ENCODE results near the gene SLC15A5. TPM values are rescaled to one million over a fixed set of nuclear protein-coding genes. Genes with fewer than 3 reads are reported as not detected.

SLC15A5 gene
- total and polyA plus RNA-seq, 2 of the 4 experiments (the other 2 are of a cell fraction): not detected

- Histone ChIP-seq H4K5ac (ENCODE audit: low read depth, low read length) (no peak overlapping the region), H3K56ac (ENCODE audit: extremely low read depth, insufficient read depth, low read length) (no peak overlapping the region), H3K27me3 (ENCODE audit: control insufficient read depth, insufficient read depth, low read length) (no peaks in the 10 kb centered on the region), H3K4me3 (ENCODE audit: insufficient read depth, low read depth, low read length) (no peak overlapping the region), H3K23ac (ENCODE audit: low read depth, low read length) (no peak overlapping the region), H3K4ac (ENCODE audit: low read depth, low read length) (no peak overlapping the region), H3K4me1 (ENCODE audit: control insufficient read depth, insufficient read depth, low read length) (no peaks in the 10 kb centered on the region), H2AFZ (replicated peaks; ENCODE audit: low read length, poor library complexity) (no peak overlapping the region), H3K9me1 (ENCODE audit: insufficient read depth, low read length) (no peaks in the 10 kb centered on the region), H4K8ac (ENCODE audit: low read depth in 2 of 2, low read length in 2 of 2) (no peak overlapping the region), H2BK15ac (ENCODE audit: low read depth, low read length) (no peak overlapping the region), H2AK9ac (replicated peaks; ENCODE audit: low read depth, low read length, poor library complexity) (no peak overlapping the region), H3K36me3 (ENCODE audit: control insufficient read depth, insufficient read depth, low read length) (no peaks in the 10 kb centered on the region), H2BK5ac (ENCODE audit: low read depth, low read length, poor library complexity, severe bottlenecking) (no peak overlapping the region), H3K18ac (ENCODE audit: low read depth, low read length) (no peak overlapping the region), H3K9ac (ENCODE audit: low read depth, low read length) (no peak overlapping the region), H3K79me1 (ENCODE audit: low read depth in 1 of 2, low read length in 2 of 2) (no peaks in the 10 kb centered on the region), H2BK20ac (ENCODE audit: low read depth, low read length) (no peak overlapping the region), H4K91ac (ENCODE audit: insufficient read depth, low read depth, low read length) (no peak overlapping the region), H2BK120ac (ENCODE audit: low read depth, low read length) (no peak overlapping the region), H4K20me1 (ENCODE audit: insufficient read depth, low read length) (no peaks in the 10 kb centered on the region), H3K4me2 (ENCODE audit: low read depth, low read length) (no peak overlapping the region), H3K14ac (replicated peaks; ENCODE audit: low read depth, low read length) (no peak overlapping the region), H3K9me3 (ENCODE audit: control insufficient read depth, insufficient read depth, low read length) (no peaks in the 10 kb centered on the region), H3K27ac (ENCODE audit: insufficient read depth, low read length) (no peak overlapping the region), H2AK5ac (ENCODE audit: low read depth, low read length) (no peak overlapping the region)
- dilution Hi-C loops (cut with HindIII; ENCODE audit: low sequenced_read_pairs, unreplicated experiment): no loop called here
- intact Hi-C loops (cut with micrococcal nuclease): loop anchor here (10.0 kb wide), 1 partner anchor 157 kb away; no protein-coding TSS in a partner anchor
- no TSS peak for BruUV-seq (replicated peaks)
- ChIA-PET POLR2A (ENCODE audit: unreplicated experiment) (interaction anchor here (0.7 kb wide), 1 partner anchor 15 kb away, joined by 3 read pairs; no protein-coding TSS in a partner anchor), CTCF (no interaction called here)
- TF ChIP-seq CEBPB (IDR thresholded peaks at IDR 0.05; ENCODE audit: low read depth, low read length) (no peak), MXI1 (IDR thresholded peaks at IDR 0.05; ENCODE audit: borderline replicate concordance, low read depth, low read length) (no peak), RFX5 (IDR thresholded peaks at IDR 0.05; ENCODE audit: low read depth, low read length) (no peak), RCOR1 (IDR thresholded peaks at IDR 0.05; ENCODE audit: insufficient replicate concordance, low read length) (no peak), POLR2A (IDR thresholded peaks at IDR 0.05; ENCODE audit: low read depth, low read length) (no peak), RAD21 (IDR thresholded peaks at IDR 0.05; ENCODE audit: low read length) (no peak), ELK1 (IDR thresholded peaks at IDR 0.05; ENCODE audit: borderline replicate concordance, low read depth, low read length) (no peak), CTCF (conservative IDR thresholded peaks at IDR 0.05; ENCODE audit: low read depth, low read length) (no peak), CHD1 (IDR thresholded peaks at IDR 0.05; ENCODE audit: low read depth, low read length) (no peak), USF2 (IDR thresholded peaks at IDR 0.05; ENCODE audit: low read depth, low read length) (no peak), FOS (IDR thresholded peaks at IDR 0.05; ENCODE audit: low read depth, low read length) (no peak), MAZ (IDR thresholded peaks at IDR 0.05; ENCODE audit: borderline replicate concordance, low read depth, low read length) (no peak), BHLHE40 (IDR thresholded peaks at IDR 0.05; ENCODE audit: low read depth, low read length) (no peak), NFE2L2 (IDR thresholded peaks at IDR 0.05; ENCODE audit: low read depth, low read length) (no peak), MAFK (IDR thresholded peaks at IDR 0.05; ENCODE audit: low read depth, low read length) (no peak), SMC3 (IDR thresholded peaks at IDR 0.05; ENCODE audit: low read depth, low read length) (no peak)
- ATAC-seq (ENCODE audit: low read depth) (no peak), DNase-seq (no peak)
- WGBS, 2 experiments (ENCODE audit: extremely low coverage in 2 of 2, insufficient read length in 1 of 2): no CpG with 5 or more reads among the region's 4 CpGs
- in situ Hi-C loops (cut with MboI; ENCODE audit: low sequenced_read_pairs): no loop called here
Measured at GRCh38 chr12:16197600-16197999, 79.9 kb downstream of the SLC15A5 start.

Data from IMR-90 (cell line).